ENCODE measurements around the gene ACOXL. TPM values are rescaled to one million over a fixed set of nuclear protein-coding genes. Genes with fewer than 3 reads are reported as not detected.
"Not testable (repeated sequence)": the region's sequence is repeated elsewhere in the genome, so short reads cannot be mapped to it uniquely, and the experiment has no call there.

ACOXL gene
- total RNA-seq (10 to 100 TPM; 10.6 to 32.8 TPM), polyA plus RNA-seq (10 to 100 TPM in 1 of 2 donors, 1 to 10 TPM in 1; 4.4 to 13.9 TPM)
- long read RNA-seq, donor 1 = 0 reads
- long read RNA-seq, donor 2 = 0 reads
- long read RNA-seq, donor 3, partial matches to known transcripts = 6 of 6 reads
- long read RNA-seq, donor 3, other reads (novel, unspliced or antisense) = 0 of 6 reads
- long read RNA-seq, donor 4 = 0 reads
- long read RNA-seq, donor 5 = 0 reads

DNA sequence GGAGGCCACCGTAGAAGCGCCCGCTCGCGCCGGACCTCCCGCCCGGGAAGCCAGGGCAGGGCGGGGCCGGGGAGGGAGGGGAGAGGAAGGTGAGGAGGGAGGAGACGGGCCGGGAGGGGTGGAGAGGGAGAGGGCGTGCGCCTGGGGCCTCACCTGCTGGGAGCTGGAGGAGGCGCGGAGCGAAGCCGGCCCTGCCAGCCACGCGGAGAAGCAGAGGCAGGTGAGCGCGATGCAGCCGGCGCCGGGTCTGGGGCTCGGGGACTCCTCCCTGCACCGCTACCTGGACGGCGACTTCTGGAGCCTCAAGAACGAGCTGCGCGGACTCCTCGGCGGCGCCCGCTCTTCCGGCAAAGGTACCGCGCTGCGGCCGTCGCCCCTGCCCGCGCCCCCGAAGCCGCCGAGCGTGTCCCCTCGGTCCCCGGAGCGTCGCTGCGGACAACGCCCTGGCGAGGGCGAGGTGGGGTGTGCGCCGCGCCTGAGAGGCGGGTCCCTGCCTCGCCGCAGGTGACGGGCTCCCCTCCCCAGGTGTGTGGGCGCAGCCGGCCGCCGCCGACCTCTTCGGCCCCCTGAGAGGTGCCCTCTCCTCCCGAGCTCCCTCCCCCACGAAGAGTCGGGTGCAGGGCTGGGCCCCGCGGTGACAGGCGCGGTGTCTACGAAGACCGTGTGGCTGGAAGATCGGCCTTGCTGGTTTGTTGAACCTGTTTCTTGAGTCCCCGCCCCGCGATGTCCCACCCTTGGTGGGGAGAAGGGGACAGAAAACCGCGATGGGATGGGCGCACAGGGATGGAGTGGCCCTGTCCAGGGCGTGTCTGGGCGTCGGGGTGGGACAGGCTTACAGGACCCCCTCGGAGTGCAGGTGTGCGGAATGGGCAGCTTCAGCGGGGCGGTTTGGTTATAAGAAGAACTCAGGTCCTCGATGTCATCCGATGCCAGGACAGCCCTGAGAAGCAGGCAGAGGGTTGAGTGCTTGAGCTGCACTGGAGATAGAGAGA, at the start of gene ACOXL:
Gene ACOXL, plus strand, starts transcription at position 152 of the 992 bp plus-strand sequence. CDS start 35,817 bp downstream, outside the sequence.
- peak within 1 kb of the TSS; percentile 20 for H3K4me3 ChIP-seq
- H3K27me3 ChIP-seq (ENCODE audit: control insufficient read depth in 3 of 3, insufficient read depth in 3 of 3, low read length in 2 of 3) = peaks cover 0 to 48% (median 44%) of the 10 kb centered on the region in 3 donors
- peak within 1 kb of the TSS in 1 of 2 donors; percentile 64 for H3K27ac ChIP-seq (ENCODE audit: low read depth in 1 of 2, low read length in 1 of 2)
- ATAC-seq (ENCODE audit: insufficient read depth, low FRiP score) (peak; percentile 82), DNase-seq (peak in 2 of 3 donors; percentile 60 to 61)
- peaks cover 0 to 6% (median 5%) of the 10 kb centered on the region in 5 donors for H3K4me1 ChIP-seq (ENCODE audit: control insufficient read depth in 5 of 5, insufficient read depth in 5 of 5, low read length in 5 of 5)
- peaks cover 0 to 2% (median 0%) of the 10 kb centered on the region in 4 donors for H3K9me3 ChIP-seq (ENCODE audit: control insufficient read depth in 4 of 4, insufficient read depth in 3 of 4, low read length in 3 of 4)
- 2 to 3% methylated on average over 84 to 94 of the region's 94 CpGs for WGBS, 2 donors
- H3K9ac ChIP-seq (ENCODE audit: insufficient read depth in 1 of 2, low read length in 2 of 2) = no peak within 1 kb of the TSS
- TF ChIP-seq, protein P1, sequence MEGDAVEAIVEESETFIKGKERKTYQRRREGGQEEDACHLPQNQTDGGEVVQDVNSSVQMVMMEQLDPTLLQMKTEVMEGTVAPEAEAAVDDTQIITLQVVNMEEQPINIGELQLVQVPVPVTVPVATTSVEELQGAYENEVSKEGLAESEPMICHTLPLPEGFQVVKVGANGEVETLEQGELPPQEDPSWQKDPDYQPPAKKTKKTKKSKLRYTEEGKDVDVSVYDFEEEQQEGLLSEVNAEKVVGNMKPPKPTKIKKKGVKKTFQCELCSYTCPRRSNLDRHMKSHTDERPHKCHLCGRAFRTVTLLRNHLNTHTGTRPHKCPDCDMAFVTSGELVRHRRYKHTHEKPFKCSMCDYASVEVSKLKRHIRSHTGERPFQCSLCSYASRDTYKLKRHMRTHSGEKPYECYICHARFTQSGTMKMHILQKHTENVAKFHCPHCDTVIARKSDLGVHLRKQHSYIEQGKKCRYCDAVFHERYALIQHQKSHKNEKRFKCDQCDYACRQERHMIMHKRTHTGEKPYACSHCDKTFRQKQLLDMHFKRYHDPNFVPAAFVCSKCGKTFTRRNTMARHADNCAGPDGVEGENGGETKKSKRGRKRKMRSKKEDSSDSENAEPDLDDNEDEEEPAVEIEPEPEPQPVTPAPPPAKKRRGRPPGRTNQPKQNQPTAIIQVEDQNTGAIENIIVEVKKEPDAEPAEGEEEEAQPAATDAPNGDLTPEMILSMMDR (IDR thresholded peaks at IDR 0.05; ENCODE audit: control extremely low read depth, extremely low read depth) = no peak
- no peaks in the 10 kb centered on the region for H3K36me3 ChIP-seq (ENCODE audit: control insufficient read depth in 4 of 4, insufficient read depth in 4 of 4, low read length in 4 of 4)

DNA sequence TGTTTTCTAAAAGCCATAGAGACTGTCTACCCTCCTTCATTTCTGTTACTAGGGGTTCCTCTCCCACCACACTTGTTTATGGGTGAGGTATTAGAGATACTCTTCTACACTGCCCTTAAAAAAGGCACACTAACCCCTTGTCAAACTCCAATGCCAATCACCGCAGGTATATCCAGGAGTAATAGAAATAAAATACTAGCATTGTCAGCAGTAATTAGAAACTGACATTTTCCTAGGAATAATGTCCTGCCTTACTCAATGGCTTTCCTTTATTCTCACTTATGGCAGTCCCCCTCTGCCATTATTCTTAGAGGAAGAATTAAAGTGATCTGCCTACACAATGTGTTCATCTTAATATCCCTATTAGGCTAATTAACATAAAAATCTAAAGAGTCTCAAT, 49.5 kb upstream of the ACOXL start:
- Histone ChIP-seq H3K27me3 (ENCODE audit: control insufficient read depth in 3 of 3, insufficient read depth in 3 of 3, low read length in 2 of 3) (no peaks in the 10 kb centered on the region), H3K4me1 (ENCODE audit: control insufficient read depth in 5 of 5, insufficient read depth in 5 of 5, low read length in 5 of 5) (peaks cover 0 to 16% (median 4%) of the 10 kb centered on the region in 5 donors), H3K4me3 (no peak overlapping the region), H3K36me3 (ENCODE audit: control insufficient read depth in 4 of 4, insufficient read depth in 4 of 4, low read length in 4 of 4) (no peaks in the 10 kb centered on the region), H3K9ac (ENCODE audit: insufficient read depth in 1 of 2, low read length in 2 of 2) (no peak overlapping the region), H3K27ac (ENCODE audit: low read depth in 1 of 2, low read length in 1 of 2) (no peak overlapping the region), H3K9me3 (ENCODE audit: control insufficient read depth in 4 of 4, insufficient read depth in 3 of 4, low read length in 3 of 4) (peaks cover 0 to 3% (median 0%) of the 10 kb centered on the region in 4 donors)
- TF ChIP-seq, protein P1 (IDR thresholded peaks at IDR 0.05; ENCODE audit: control extremely low read depth, extremely low read depth) = no peak
- ATAC-seq (ENCODE audit: insufficient read depth, low FRiP score) = no peak
- 97 to 98% methylated on average over 1 of the region's 1 CpG for WGBS, 2 donors
- DNase-seq = no peak

- H3K4me1 ChIP-seq (ENCODE audit: control insufficient read depth in 5 of 5, insufficient read depth in 5 of 5, low read length in 5 of 5); ATAC-seq (ENCODE audit: insufficient read depth, low FRiP score); DNase-seq; H3K9ac ChIP-seq (ENCODE audit: insufficient read depth in 1 of 2, low read length in 2 of 2); H3K4me3 ChIP-seq; H3K27ac ChIP-seq (ENCODE audit: low read depth in 1 of 2, low read length in 1 of 2); H3K9me3 ChIP-seq (ENCODE audit: control insufficient read depth in 4 of 4, insufficient read depth in 3 of 4, low read length in 3 of 4); H3K36me3 ChIP-seq (ENCODE audit: control insufficient read depth in 4 of 4, insufficient read depth in 4 of 4, low read length in 4 of 4); H3K27me3 ChIP-seq (ENCODE audit: control insufficient read depth in 3 of 3, insufficient read depth in 3 of 3, low read length in 2 of 3): not testable (repeated sequence)
- 62 to 72% methylated on average over 9 of the region's 9 CpGs for WGBS, 2 donors
Measured at GRCh38 chr2:110687775-110688484, 44.4 kb upstream of the ACOXL start.

All from lung (tissue), 16 donors.